C4-2B (cell line): ENCODE results near the gene SENP7.
"Not testable (repeated sequence)": the region's sequence is repeated elsewhere in the genome, so short reads cannot be mapped to it uniquely, and the experiment has no call there.

Experiments used
- H3K27ac ChIP-seq: fragments of 450-650 bp; 2 replicates; pipeline ENCODE4 v1.5.1; 2017
- ZFX ChIP-seq: fragments of 450-650 bp; IDR thresholded peaks from 2 replicates; pipeline ENCODE4 v1.6.1; 2017
- TF ChIP-seq, protein P1 (sequence below): fragments of 450-650 bp; conservative IDR thresholded peaks from 2 replicates; pipeline ENCODE4 v1.5.1; 2017; ENCODE audit warnings: mild to moderate bottlenecking

SENP7 gene

DNA sequence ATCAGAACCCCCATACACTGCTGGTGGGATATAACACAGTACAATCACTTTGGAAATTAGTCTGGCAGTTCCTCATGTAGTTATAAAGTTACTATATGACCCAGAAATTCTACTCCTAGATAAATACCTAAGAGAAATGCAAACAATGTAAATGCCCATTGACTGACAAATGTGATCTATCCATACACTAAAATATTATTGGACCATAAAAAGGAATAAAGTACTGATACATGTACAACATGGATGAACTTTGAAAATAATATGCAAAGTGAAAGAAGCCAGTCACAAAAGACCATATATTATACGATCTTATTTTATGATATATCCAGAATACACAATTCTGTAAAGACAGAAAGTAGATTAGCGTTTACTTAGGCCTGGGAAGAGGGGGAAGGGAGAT is 200.5 kb downstream of the SENP7 start:
- no peak overlapping the region for H3K27ac ChIP-seq
- TF ChIP-seq ZFX: no peak
- TF ChIP-seq, protein P1, sequence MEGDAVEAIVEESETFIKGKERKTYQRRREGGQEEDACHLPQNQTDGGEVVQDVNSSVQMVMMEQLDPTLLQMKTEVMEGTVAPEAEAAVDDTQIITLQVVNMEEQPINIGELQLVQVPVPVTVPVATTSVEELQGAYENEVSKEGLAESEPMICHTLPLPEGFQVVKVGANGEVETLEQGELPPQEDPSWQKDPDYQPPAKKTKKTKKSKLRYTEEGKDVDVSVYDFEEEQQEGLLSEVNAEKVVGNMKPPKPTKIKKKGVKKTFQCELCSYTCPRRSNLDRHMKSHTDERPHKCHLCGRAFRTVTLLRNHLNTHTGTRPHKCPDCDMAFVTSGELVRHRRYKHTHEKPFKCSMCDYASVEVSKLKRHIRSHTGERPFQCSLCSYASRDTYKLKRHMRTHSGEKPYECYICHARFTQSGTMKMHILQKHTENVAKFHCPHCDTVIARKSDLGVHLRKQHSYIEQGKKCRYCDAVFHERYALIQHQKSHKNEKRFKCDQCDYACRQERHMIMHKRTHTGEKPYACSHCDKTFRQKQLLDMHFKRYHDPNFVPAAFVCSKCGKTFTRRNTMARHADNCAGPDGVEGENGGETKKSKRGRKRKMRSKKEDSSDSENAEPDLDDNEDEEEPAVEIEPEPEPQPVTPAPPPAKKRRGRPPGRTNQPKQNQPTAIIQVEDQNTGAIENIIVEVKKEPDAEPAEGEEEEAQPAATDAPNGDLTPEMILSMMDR: no peak

DNA sequence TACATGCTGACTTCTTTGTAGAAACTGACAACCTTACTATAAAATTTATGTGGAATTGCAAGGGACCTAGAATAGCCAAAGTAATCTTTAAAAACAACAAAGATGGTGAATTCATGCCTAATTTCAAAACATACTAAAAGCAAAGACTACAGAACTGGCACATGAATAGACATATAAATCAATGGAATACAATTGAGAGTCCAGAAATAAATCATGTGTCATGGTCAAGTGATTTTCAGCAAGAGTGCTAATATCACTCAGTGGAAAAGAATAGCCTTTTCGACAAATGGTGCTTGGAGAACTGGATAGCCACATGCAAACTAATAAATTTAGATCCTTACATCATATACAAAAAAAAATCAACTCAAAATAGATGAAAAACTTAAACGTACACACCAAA is 201.3 kb downstream of the SENP7 start:
- TF ChIP-seq ZFX: no peak
- TF ChIP-seq, protein P1: no peak
- H3K27ac ChIP-seq: no peak overlapping the region

DNA sequence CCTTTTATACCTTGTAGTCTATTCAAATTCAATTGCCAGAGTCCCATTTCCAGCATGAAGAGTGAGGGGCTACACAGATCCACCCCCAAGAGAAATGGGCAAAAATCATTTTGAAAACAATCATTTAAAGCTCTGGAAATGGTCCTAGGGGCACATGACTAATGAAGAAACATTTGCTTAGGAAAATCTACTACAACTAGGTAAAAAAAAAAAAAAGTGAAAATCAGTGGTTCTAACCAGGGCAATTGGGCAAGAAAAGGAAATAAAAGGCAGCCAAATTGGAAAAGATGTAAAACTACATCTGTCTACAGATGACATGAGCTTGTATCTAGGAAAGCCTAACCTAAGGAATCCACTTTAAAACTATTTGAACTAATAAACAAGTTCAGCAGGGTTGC is 202.0 kb downstream of the SENP7 start:
- no peak for TF ChIP-seq ZFX
- no peak overlapping the region for H3K27ac ChIP-seq

DNA sequence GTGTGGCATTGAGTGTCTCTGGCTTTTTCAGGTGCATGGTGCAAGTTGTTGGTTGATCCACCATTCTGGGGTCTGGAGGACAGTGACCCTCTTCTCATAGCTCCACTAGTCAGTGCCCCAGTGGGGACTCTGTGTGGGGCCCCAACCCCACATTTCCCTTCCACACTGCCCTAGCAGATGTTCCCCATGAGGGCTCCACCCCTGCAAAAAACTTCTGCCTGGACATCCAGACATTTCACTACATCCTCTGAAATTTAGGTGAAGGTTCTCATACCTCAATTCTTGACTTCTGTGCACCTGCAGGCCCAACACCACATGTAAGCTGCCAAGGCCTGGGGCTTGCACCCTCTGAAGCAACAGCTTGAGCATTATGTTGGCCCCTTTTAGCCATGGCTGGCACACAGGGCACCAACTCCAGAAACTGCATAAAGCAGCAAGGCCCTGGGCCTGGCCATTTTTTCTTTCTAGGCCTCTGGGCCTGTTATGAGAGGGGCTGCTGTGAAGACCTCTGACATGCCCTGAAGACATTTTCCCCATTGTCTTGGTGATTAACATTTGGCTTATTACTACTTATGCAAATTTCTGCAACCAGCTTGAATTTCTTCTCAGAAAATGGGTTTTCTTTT is 204.8 kb downstream of the SENP7 start:
- not testable (repeated sequence) for H3K27ac ChIP-seq

DNA sequence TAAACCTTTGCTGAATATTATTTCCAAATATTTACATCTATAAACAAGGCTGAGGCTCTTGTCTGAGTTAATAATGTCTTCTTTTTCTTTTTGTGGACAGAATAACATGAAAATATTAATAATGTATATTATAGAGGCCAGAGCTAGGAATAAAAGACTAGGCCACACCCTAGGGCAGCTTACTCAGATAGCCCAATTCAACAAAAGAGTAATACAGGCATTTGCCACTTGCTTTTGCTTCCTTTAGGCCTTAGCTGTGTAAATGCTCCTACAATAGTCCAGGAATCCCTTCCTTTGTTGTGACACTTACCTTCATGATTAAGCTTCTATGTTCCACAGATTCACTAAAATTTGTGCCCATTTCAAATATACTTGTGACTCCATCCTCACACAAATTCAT is 209.2 kb downstream of the SENP7 start:
- TF ChIP-seq, protein P1: no peak
- no peak for TF ChIP-seq ZFX
- no peak overlapping the region for H3K27ac ChIP-seq

DNA sequence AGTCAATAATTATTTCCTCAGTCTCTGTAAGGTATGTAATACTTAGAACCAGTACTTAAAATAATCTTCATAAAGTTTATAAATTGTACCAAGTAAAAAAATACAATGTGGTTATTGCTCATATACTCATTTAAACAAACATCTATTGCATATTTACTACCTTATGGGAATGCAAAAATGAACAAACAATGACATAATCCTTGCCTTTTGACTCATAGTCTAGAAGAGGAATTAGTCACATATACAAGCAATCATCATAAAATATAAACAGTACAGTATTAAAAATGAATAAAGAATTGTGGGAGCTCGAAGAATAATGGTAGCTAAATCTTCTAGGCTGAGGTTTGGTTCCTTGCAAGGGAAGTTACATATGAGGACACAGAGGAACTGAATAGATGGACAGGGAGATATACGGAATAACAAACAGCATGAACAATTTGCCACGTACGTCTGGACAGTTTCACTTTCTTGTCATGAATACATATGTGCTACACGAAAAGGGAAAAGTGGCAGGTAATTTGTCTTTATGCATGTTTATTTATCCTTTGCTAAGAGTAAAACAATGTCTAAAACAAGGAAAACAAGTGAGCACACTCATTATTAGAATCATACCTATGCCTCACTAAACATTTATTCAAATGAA is 209.8 kb downstream of the SENP7 start:
- no peak overlapping the region for H3K27ac ChIP-seq
- TF ChIP-seq, protein P1: no peak
- no peak for TF ChIP-seq ZFX

DNA sequence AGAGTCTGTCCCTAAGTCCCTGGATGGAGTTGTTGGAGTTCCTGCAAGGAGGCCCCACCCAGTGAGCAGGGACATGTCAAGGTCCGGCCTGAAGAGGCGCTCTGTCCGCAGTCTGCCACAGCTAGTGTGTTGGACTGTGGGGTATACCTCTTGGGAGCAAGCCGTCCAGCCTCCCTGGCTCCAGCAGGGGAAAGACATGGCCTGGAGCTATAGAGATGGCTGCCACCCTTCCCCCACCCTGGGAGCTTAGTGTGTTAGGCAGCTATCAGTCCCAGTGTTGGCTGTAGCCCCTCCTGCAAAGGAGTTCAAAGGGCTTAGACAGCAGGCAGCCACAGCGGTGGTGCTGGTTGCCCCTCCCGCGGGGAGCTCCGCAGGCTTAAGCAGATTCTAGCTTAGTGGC is 212.9 kb downstream of the SENP7 start:
- no peak overlapping the region for H3K27ac ChIP-seq
- TF ChIP-seq ZFX: no peak
- TF ChIP-seq, protein P1: no peak

DNA sequence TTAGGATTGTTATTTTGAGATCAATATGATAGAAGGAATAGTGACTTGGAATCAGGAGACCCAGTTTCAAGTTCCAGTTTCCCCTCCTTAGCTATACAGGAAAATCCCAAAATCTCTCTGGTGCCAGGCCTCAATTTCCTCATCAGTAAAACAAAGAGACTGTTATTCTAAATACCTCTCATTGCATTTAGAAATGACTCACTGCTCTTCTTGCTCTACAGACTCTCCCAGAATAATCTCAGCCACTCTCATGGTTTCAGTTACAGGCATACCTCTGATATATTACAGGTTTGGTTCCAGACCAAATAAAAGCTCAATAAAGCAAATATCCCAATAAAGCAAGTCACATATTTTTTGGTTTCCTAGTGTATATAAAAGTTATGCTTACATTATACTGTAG is 221.0 kb downstream of the SENP7 start:
- no peak overlapping the region for H3K27ac ChIP-seq
- TF ChIP-seq, protein P1: no peak
- TF ChIP-seq ZFX: no peak
